ENCODE data around the gene BOK. TPM values are rescaled to one million over a fixed set of nuclear protein-coding genes. Genes with fewer than 3 reads are reported as not detected.

The BOK gene
- polyA plus RNA-seq, 3 donors = 0.05 TPM; not detected in 2

- Mint-ChIP-seq H3K36me3 (no peaks in the 10 kb centered on the region), H3K27ac (no peak overlapping the region), H3K4me3 (no peak overlapping the region), H3K27me3 (ENCODE audit: low read depth in 3 of 3) (peaks cover 8 to 14% (median 13%) of the 10 kb centered on the region in 3 donors), H3K4me1 (no peaks in the 10 kb centered on the region), H3K9me3 (peaks cover 0 to 4% (median under 1%) of the 10 kb centered on the region in 7 donors)
- H3K9me3 ChIP-seq (replicated peaks in 1 of 2; ENCODE audit: control insufficient read depth in 1 of 2, insufficient read depth in 1 of 2, low read length in 2 of 2) = no peaks in the 10 kb centered on the region
- no peak for TF ChIP-seq CTCF (IDR thresholded peaks at IDR 0.05)
- H3K4me2 ChIP-seq (replicated peaks; ENCODE audit: extremely low read depth, low read length, poor library complexity, severe bottlenecking) = no peak overlapping the region
- no peak for DNase-seq
- H3K27ac ChIP-seq (ENCODE audit: low read depth in 1 of 2, low read length in 2 of 2) = no peak overlapping the region
- no peak overlapping the region for H3K4me3 ChIP-seq (replicated peaks in 1 of 3; ENCODE audit: low read depth in 2 of 3, low read length in 3 of 3)
- no peaks in the 10 kb centered on the region for H3K79me2 ChIP-seq (ENCODE audit: insufficient read depth, low read length)
- WGBS (ENCODE audit: insufficient coverage) = 94% methylated on average over 4 of the region's 8 CpGs
- H3K36me3 ChIP-seq (replicated peaks in 1 of 2; ENCODE audit: control insufficient read depth in 1 of 2, insufficient read depth in 2 of 2, low read length in 2 of 2) = no peaks in the 10 kb centered on the region
- H3K27me3 ChIP-seq (ENCODE audit: control insufficient read depth in 2 of 2, insufficient read depth in 2 of 2, low read length in 2 of 2) = no peaks in the 10 kb centered on the region
- intact Hi-C loops (cut with micrococcal nuclease) = no loop called here
- no peaks in the 10 kb centered on the region for H4K20me1 ChIP-seq (ENCODE audit: insufficient read depth, low read length)
- H3K9ac ChIP-seq (ENCODE audit: insufficient read depth, low read length, poor library complexity, severe bottlenecking) = no peak overlapping the region
- H3K4me1 ChIP-seq (ENCODE audit: control insufficient read depth in 1 of 2, insufficient read depth in 2 of 2, low read length in 2 of 2) = no peaks in the 10 kb centered on the region
- no peak overlapping the region for H2AFZ ChIP-seq (ENCODE audit: insufficient read depth, low read depth, low read length, poor library complexity, severe bottlenecking)
These were observed 26.4 kb upstream of the BOK start for GRCh38 chr2:241532168-241532567.

GRCh38 chr2:241532733-241533601 is 25.6 kb upstream of the BOK start:
- no peaks in the 10 kb centered on the region for H3K36me3 ChIP-seq (replicated peaks in 1 of 2; ENCODE audit: control insufficient read depth in 1 of 2, insufficient read depth in 2 of 2, low read length in 2 of 2)

More at GRCh38 chr2:241532733-241533601, 25.6 kb upstream of the BOK start:
- Histone ChIP-seq H2AFZ (ENCODE audit: insufficient read depth, low read depth, low read length, poor library complexity, severe bottlenecking) (no peak overlapping the region), H4K20me1 (ENCODE audit: insufficient read depth, low read length) (no peaks in the 10 kb centered on the region), H3K27ac (ENCODE audit: low read depth in 1 of 2, low read length in 2 of 2) (no peak overlapping the region), H3K79me2 (ENCODE audit: insufficient read depth, low read length) (no peaks in the 10 kb centered on the region), H3K4me1 (ENCODE audit: control insufficient read depth in 1 of 2, insufficient read depth in 2 of 2, low read length in 2 of 2) (no peaks in the 10 kb centered on the region), H3K4me2 (replicated peaks; ENCODE audit: extremely low read depth, low read length, poor library complexity, severe bottlenecking) (no peak overlapping the region), H3K4me3 (replicated peaks in 1 of 3; ENCODE audit: low read depth in 2 of 3, low read length in 3 of 3) (no peak overlapping the region), H3K9ac (ENCODE audit: insufficient read depth, low read length, poor library complexity, severe bottlenecking) (no peak overlapping the region), H3K27me3 (ENCODE audit: control insufficient read depth in 2 of 2, insufficient read depth in 2 of 2, low read length in 2 of 2) (no peaks in the 10 kb centered on the region), H3K9me3 (replicated peaks in 1 of 2; ENCODE audit: control insufficient read depth in 1 of 2, insufficient read depth in 1 of 2, low read length in 2 of 2) (no peaks in the 10 kb centered on the region)
- intact Hi-C loops (cut with micrococcal nuclease) = no loop called here
- Mint-ChIP-seq H3K4me1 (no peaks in the 10 kb centered on the region), H3K36me3 (no peaks in the 10 kb centered on the region), H3K27ac (no peak overlapping the region), H3K27me3 (ENCODE audit: low read depth in 3 of 3) (peaks cover 8 to 17% (median 11%) of the 10 kb centered on the region in 3 donors), H3K4me3 (no peak overlapping the region), H3K9me3 (no peaks in the 10 kb centered on the region)
- 90% methylated on average over 22 of the region's 26 CpGs for WGBS (ENCODE audit: insufficient coverage)
- no peak for TF ChIP-seq CTCF (IDR thresholded peaks at IDR 0.05)
- no peak for DNase-seq
